ENCODE measurements around the gene FGD5. TPM values are rescaled to one million over a fixed set of nuclear protein-coding genes. Genes with fewer than 3 reads are reported as not detected.
"Not testable (repeated sequence)": the region's sequence is repeated elsewhere in the genome, so short reads cannot be mapped to it uniquely, and the experiment has no call there.

Gene FGD5
- total and polyA plus RNA-seq, 2 experiments from 2014 or later: 7.4 to 12.2 TPM

DNA sequence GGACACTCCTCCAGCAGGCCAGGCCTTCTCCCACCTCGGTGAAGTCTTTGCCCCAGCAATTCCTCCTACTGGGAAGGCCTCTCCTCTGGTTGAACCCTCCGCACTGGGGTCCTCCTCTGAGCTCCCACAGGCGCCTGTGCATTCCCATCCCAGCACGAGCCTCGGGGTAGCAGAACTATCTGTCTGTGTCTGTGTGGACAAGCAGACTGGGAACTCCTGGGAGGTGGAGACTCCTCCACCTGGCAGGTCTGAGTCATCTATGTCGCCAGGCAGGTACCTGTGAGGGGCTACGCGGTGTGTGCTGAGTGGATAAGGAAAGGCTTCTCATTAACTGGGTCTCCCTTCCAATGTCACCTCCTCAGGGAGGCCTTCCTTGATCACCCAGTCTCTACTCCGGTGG lies 9.2 kb upstream of the FGD5 start:
- peaks cover 48% of the 10 kb centered on the region for H3K27me3 ChIP-seq (ENCODE audit: insufficient read depth)
- H3K27ac Mint-ChIP-seq: not testable (repeated sequence)

GRCh38 chr3:14810070-14810791 lies 8.5 kb upstream of the FGD5 start:
- DNase-seq (ENCODE audit: low spot score) (peak; percentile 74), ATAC-seq (peak; percentile 39)
- Mint-ChIP-seq H3K27ac (no peak overlapping the region), H3K27me3 (ENCODE audit: insufficient read depth, low read depth, poor library complexity) (peaks cover 40% of the 10 kb centered on the region), H3K4me1 (peaks cover 40% of the 10 kb centered on the region), H3K36me3 (ENCODE audit: low read depth) (no peaks in the 10 kb centered on the region), H3K4me3 (peak overlapping the region; percentile 82), H3K9me3 (no peaks in the 10 kb centered on the region)
- Histone ChIP-seq H3K27ac (ENCODE audit: low read depth) (no peak overlapping the region), H3K4me1 (ENCODE audit: insufficient read depth) (peaks cover 17% of the 10 kb centered on the region), H3K4me3 (peak overlapping the region; percentile 89), H3F3A (replicated peaks; ENCODE audit: low read depth) (no peaks in the 10 kb centered on the region), H3K4me2 (peak overlapping the region; percentile 98), H3K27me3 (ENCODE audit: insufficient read depth) (peaks cover 48% of the 10 kb centered on the region), H3K9me2 (ENCODE audit: insufficient read depth) (no peaks in the 10 kb centered on the region; the same call in 1 of the 2 replicates), H2AFZ (peak overlapping the region; percentile 97), H3K79me2 (replicated peaks; ENCODE audit: insufficient read depth) (0 out of 2 replicates have a peak, but pooled peaks cover 3% of the 10 kb centered on the region), H4K20me1 (replicated peaks; ENCODE audit: insufficient read depth) (no peaks in the 10 kb centered on the region), H3K36me3 (ENCODE audit: insufficient read depth) (no peaks in the 10 kb centered on the region)
- no peak for TF ChIP-seq EZH2phosphoT487 (IDR thresholded peaks at IDR 0.05; ENCODE audit: unreplicated experiment)
- peak; percentile 67 for TF ChIP-seq EZH2 (IDR thresholded peaks at IDR 0.05; ENCODE audit: low read depth, unreplicated experiment)
- no peak for TF ChIP-seq CTCF (conservative IDR thresholded peaks at IDR 0.05; ENCODE audit: low read depth in 2 of 2)

More for the DNA sequence above, 9.2 kb upstream of the FGD5 start:
- Histone ChIP-seq H3K4me2 (peak overlapping the region; percentile 96), H2AFZ (peak overlapping the region; percentile 97), H3K4me1 (ENCODE audit: insufficient read depth) (peaks cover 17% of the 10 kb centered on the region), H3K4me3 (peak overlapping the region; percentile 82)
- ATAC-seq: peak; percentile 16
- H3K27ac ChIP-seq (ENCODE audit: low read depth); H3K79me2 ChIP-seq (replicated peaks; ENCODE audit: insufficient read depth); H3F3A ChIP-seq (replicated peaks; ENCODE audit: low read depth); H3K9me2 ChIP-seq (ENCODE audit: insufficient read depth); H3K36me3 ChIP-seq (ENCODE audit: insufficient read depth); H3K9me3 Mint-ChIP-seq; H3K36me3 Mint-ChIP-seq (ENCODE audit: low read depth); H4K20me1 ChIP-seq (replicated peaks; ENCODE audit: insufficient read depth): not testable (repeated sequence)
- H3K4me3 Mint-ChIP-seq: peak overlapping the region; percentile 82
- H3K27me3 Mint-ChIP-seq (ENCODE audit: insufficient read depth, low read depth, poor library complexity): peaks cover 40% of the 10 kb centered on the region
- H3K4me1 Mint-ChIP-seq: peaks cover 40% of the 10 kb centered on the region
- peak; percentile 42 for DNase-seq (ENCODE audit: low spot score)

- H4K20me1 ChIP-seq (replicated peaks; ENCODE audit: insufficient read depth): no peaks in the 10 kb centered on the region
- peak overlapping the region; percentile 89 for H3K4me3 ChIP-seq
- Mint-ChIP-seq H3K4me3 (peak overlapping the region; percentile 91), H3K27me3 (ENCODE audit: insufficient read depth, low read depth, poor library complexity) (peaks cover 40% of the 10 kb centered on the region), H3K4me1 (peaks cover 38% of the 10 kb centered on the region), H3K36me3 (ENCODE audit: low read depth) (no peaks in the 10 kb centered on the region), H3K9me3 (no peaks in the 10 kb centered on the region), H3K27ac (no peak overlapping the region; the same call in 1 of the 2 replicates)
- H3K36me3 ChIP-seq (ENCODE audit: insufficient read depth): no peaks in the 10 kb centered on the region
- H3K4me1 ChIP-seq (ENCODE audit: insufficient read depth): peaks cover 17% of the 10 kb centered on the region
- 0 out of 2 replicates have a peak, but pooled peaks cover 3% of the 10 kb centered on the region for H3K79me2 ChIP-seq (replicated peaks; ENCODE audit: insufficient read depth)
- TF ChIP-seq STAT1 (IDR thresholded peaks at IDR 0.05; ENCODE audit: unreplicated experiment) (no peak), EZH2 (IDR thresholded peaks at IDR 0.05; ENCODE audit: low read depth, unreplicated experiment) (peak; percentile 21)
- DNase-seq (ENCODE audit: low spot score): peak; percentile 73
- peak overlapping the region; percentile 99 for H2AFZ ChIP-seq
- H3K27me3 ChIP-seq (ENCODE audit: insufficient read depth): peaks cover 48% of the 10 kb centered on the region
- peak; percentile 71 for ATAC-seq
- H3K27ac ChIP-seq (ENCODE audit: low read depth): no peak overlapping the region
- H3K9me2 ChIP-seq (ENCODE audit: insufficient read depth): no peaks in the 10 kb centered on the region; the same call in 1 of the 2 replicates
- H3K4me2 ChIP-seq: peak overlapping the region; percentile 98
- no peaks in the 10 kb centered on the region for H3F3A ChIP-seq (replicated peaks; ENCODE audit: low read depth)
Observed at GRCh38 chr3:14810801-14811661, 7.7 kb upstream of the FGD5 start.
